ENCODE measurements around the gene KRTAP10-5. TPM values are rescaled to one million over a fixed set of nuclear protein-coding genes. Genes with fewer than 3 reads are reported as not detected.

Gene KRTAP10-5
- total RNA-seq, 4 donors from 2014 or later, result not detected

DNA sequence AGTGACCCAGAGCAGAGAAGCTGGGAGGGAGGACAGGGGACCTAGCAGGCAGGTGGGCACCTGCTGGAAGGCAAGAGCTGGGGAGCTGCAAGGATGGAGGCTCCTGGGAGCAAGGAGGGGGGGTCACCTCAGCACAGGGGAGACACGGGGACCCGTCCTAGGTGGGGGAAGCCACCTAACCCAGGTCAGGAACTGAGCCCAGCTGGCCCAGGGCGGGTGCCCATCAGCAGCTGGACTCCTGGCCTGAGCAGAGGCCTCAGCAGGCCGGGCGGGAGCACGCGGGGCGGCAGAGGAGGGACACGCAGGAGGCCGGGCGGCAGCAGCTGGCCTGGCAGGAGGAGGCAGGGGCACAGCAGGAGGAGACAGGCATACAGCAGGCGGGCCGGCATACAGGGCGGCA, 41.4 kb downstream of the KRTAP10-5 start:
- H3K27me3 ChIP-seq, result peaks cover 15 to 23% (median 18%) of the 10 kb centered on the region in 3 donors
- in situ Hi-C loops (cut with MboI; ENCODE audit: low sequenced_read_pairs in 4 of 4), result no loop called here
- no peak for DNase-seq
- no peaks in the 10 kb centered on the region for H3K9me3 ChIP-seq
- ATAC-seq, result no peak
- no peaks in the 10 kb centered on the region for H3K4me1 ChIP-seq
- intact Hi-C loops (cut with DNase I; ENCODE audit: low total_unique reads), result no loop called here
- no peak overlapping the region for H3K4me3 ChIP-seq
- no peak overlapping the region for H3K27ac ChIP-seq
- H3K36me3 ChIP-seq, result no peaks in the 10 kb centered on the region
- no peak for TF ChIP-seq POLR2A (IDR thresholded peaks at IDR 0.05)
- TF ChIP-seq, protein P1, sequence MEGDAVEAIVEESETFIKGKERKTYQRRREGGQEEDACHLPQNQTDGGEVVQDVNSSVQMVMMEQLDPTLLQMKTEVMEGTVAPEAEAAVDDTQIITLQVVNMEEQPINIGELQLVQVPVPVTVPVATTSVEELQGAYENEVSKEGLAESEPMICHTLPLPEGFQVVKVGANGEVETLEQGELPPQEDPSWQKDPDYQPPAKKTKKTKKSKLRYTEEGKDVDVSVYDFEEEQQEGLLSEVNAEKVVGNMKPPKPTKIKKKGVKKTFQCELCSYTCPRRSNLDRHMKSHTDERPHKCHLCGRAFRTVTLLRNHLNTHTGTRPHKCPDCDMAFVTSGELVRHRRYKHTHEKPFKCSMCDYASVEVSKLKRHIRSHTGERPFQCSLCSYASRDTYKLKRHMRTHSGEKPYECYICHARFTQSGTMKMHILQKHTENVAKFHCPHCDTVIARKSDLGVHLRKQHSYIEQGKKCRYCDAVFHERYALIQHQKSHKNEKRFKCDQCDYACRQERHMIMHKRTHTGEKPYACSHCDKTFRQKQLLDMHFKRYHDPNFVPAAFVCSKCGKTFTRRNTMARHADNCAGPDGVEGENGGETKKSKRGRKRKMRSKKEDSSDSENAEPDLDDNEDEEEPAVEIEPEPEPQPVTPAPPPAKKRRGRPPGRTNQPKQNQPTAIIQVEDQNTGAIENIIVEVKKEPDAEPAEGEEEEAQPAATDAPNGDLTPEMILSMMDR (IDR thresholded peaks at IDR 0.05 in 4 of 5, conservative IDR thresholded peaks at IDR 0.05 in 1 of 5), result no peak

DNA sequence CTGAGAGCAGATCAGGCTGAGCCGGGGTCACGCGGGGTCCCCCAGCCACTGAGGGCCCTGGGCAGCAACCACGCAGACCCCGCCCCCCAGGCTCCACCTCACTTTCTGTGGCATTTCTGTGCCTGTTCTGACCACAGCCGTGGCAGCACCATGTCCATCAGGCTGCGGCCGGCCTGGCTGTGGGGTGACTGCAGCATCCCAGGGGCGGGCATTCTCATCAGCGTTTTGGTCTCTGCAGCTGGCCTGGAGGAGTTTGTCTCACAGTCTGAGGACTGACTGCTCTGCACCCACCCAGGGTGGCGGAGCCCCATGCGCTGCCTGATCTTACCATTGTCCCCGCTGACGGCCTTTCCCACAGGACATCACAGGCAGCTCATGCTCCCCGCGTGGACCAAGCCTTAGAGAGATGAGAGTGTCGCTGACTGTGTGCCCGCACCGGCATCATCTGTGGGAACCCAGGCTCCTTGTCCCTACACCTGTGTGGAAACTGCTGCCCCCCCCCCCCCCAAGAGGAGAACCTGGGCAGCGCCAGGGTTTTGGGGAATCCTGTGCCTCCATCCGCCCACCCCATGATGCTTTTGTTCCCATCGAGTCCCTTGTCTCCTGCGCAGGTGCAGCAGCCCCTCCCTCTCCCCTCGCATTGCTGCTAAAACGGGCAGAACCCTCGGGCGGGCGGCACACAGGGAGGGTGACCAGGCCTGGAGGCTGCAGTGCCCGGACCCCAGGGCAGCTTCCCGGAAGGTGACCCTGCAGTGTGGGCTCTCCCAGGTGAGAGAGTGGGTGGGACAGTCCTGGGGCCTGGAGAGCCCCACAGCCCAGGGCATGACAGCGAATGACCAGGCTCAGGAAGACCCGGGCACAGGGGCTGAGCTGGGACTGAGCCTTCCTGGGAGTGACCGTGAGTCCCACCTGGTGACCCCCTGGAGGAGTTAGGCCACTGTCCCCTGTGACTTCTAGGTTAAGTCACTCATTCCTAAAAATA, 42.2 kb downstream of the KRTAP10-5 start:
- ATAC-seq (no peak), DNase-seq (no peak)
- H3K27ac ChIP-seq, result no peak overlapping the region
- H3K4me3 ChIP-seq, result no peak overlapping the region
- no peaks in the 10 kb centered on the region for H3K4me1 ChIP-seq
- TF ChIP-seq POLR2A (IDR thresholded peaks at IDR 0.05), result no peak
- TF ChIP-seq, protein P1 (IDR thresholded peaks at IDR 0.05 in 4 of 5, conservative IDR thresholded peaks at IDR 0.05 in 1 of 5), result no peak
- in situ Hi-C loops (cut with MboI; ENCODE audit: low sequenced_read_pairs in 4 of 4), result no loop called here
- no peaks in the 10 kb centered on the region for H3K36me3 ChIP-seq
- H3K9me3 ChIP-seq, result no peaks in the 10 kb centered on the region
- peaks cover 15 to 23% (median 15%) of the 10 kb centered on the region in 3 donors for H3K27me3 ChIP-seq
- intact Hi-C loops (cut with DNase I; ENCODE audit: low total_unique reads), result no loop called here

DNA sequence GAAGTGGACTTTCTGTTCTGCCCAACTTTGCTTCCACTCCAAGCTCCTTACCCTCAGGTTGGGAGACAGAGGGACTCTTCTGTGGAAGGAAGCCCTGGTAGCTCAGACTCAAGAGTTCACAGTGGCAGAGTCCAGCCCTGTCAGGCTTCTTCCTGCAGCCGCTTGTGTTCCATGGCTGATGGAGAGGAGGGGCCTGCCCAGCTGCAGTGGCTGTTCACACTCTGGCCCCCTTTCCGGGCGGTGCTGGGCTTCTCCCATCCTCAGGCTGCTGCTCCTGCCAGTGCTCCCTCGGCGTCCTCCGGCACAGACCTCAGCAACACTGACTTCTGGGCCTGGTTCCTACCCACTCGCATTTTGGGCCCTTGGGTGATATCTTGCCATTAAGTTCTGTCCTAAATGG, 44.4 kb downstream of the KRTAP10-5 start:
- intact Hi-C loops (cut with DNase I; ENCODE audit: low total_unique reads), result no loop called here
- peaks cover 8 to 24% (median 12%) of the 10 kb centered on the region in 3 donors for H3K27me3 ChIP-seq
- H3K36me3 ChIP-seq, result no peaks in the 10 kb centered on the region
- DNase-seq (no peak), ATAC-seq (no peak)
- no peaks in the 10 kb centered on the region for H3K4me1 ChIP-seq
- TF ChIP-seq, protein P1 (IDR thresholded peaks at IDR 0.05 in 4 of 5, conservative IDR thresholded peaks at IDR 0.05 in 1 of 5), result no peak
- TF ChIP-seq POLR2A (IDR thresholded peaks at IDR 0.05), result no peak
- in situ Hi-C loops (cut with MboI; ENCODE audit: low sequenced_read_pairs in 4 of 4), result no loop called here
- H3K4me3 ChIP-seq, result no peak overlapping the region
- no peaks in the 10 kb centered on the region for H3K9me3 ChIP-seq
- no peak overlapping the region for H3K27ac ChIP-seq

DNA sequence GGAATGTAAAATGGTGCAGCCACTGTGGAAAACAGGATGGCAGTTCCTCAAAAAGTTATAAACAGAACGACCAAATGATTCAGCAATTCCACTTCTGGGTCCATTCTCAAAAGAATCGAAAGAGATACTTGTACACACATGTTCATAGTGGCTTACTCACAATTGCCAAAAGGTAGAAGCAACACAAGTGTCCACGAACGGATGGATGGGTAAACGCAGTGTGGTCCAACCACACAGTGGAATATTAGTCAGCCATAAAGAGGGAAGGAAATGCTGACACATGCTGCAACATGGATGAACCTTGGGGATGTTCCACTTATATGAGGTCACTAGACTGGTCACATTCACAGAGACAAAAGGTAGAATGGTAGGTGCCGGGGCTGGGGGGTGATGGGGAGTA, 45.7 kb downstream of the KRTAP10-5 start:
- intact Hi-C loops (cut with DNase I; ENCODE audit: low total_unique reads), result no loop called here
- DNase-seq (no peak), ATAC-seq (no peak)
- in situ Hi-C loops (cut with MboI; ENCODE audit: low sequenced_read_pairs in 4 of 4), result no loop called here
- no peak overlapping the region for H3K27ac ChIP-seq
- H3K27me3 ChIP-seq, result peaks cover 8 to 15% (median 13%) of the 10 kb centered on the region in 3 donors
- no peak for TF ChIP-seq POLR2A (IDR thresholded peaks at IDR 0.05)
- TF ChIP-seq, protein P1 (IDR thresholded peaks at IDR 0.05 in 4 of 5, conservative IDR thresholded peaks at IDR 0.05 in 1 of 5), result no peak
- H3K4me1 ChIP-seq, result no peaks in the 10 kb centered on the region
- H3K9me3 ChIP-seq, result no peaks in the 10 kb centered on the region
- H3K4me3 ChIP-seq, result no peak overlapping the region
- H3K36me3 ChIP-seq, result no peaks in the 10 kb centered on the region

Measured in gastrocnemius medialis (tissue), 4 donors.